Activated CD4-positive, CD25-positive, alpha-beta regulatory T cell treated with anti-CD3 and anti-CD28 coated beads, Interleukin-2, amount 50 U/mL, for 16 hours (primary cell): Measurements from ENCODE around the gene PLCH1.

ENCODE experiments used
- DNase-seq: peaks from one replicate; pipeline ENCODE4 v3.0.0-alpha.2; 2020; ENCODE audit warnings: low read depth, low spot score

PLCH1 gene

DNA sequence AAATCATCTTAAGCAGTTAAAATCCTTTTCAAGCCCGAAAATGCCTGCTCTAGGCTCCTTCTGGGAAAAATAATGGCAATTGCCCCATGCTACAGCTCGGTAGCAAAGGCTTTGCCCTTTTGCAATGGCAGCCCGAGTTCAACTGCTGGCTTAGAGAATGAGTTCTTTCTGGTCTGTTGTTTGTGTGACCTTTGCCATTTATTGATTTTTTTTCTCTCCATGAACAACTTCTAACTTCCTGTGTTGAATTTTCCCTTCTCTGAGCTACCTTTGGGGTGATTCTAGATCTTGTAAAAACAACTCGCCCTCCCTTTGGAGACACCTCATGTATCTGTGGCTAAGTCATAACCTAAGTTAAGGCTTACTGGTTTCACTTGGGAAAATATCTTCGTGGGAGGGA, 139.3 kb downstream of the PLCH1 start:
- no peak for DNase-seq

DNA sequence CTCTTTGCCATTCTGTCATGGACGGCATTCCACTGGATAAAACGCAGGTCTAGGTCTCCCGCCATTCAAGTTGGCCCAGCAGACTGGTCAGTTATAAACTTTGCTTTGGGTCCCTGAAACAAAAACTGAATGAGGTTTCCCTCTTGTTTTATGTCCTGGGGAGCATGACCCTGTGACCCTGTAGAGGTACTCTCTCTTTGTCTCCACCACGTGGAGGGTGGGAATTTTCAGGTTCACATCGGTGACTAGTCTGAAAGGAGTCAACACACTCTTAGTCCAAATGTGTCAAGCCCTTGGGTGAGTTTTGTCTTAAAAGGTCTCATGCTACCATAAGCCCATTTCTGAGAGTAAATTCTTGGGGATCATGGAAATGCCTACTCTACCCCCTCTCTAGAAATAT, 139.9 kb downstream of the PLCH1 start:
- no peak for DNase-seq

DNA sequence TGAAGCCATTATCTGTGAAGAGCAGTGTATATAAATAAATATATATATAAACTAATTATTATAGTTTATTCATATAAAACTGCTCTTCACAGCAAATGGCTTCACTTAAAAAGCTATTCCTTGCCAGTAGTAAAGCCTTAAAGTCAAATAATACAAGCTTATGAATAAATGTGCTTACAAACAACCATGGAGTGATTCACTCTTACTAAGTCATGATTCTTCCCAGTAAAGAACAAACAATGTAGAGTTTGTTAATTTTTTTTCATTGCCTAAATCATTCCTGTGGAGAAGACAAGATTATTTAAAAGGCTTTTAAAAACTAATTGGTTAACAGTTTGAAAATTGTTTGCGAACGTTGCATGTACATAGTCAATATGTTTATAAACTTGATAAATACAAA, 140.7 kb downstream of the PLCH1 start:
- no peak for DNase-seq

- DNase-seq, result no peak
Observed at GRCh38 chr3:155603302-155603701, 141.6 kb downstream of the PLCH1 start.

DNA sequence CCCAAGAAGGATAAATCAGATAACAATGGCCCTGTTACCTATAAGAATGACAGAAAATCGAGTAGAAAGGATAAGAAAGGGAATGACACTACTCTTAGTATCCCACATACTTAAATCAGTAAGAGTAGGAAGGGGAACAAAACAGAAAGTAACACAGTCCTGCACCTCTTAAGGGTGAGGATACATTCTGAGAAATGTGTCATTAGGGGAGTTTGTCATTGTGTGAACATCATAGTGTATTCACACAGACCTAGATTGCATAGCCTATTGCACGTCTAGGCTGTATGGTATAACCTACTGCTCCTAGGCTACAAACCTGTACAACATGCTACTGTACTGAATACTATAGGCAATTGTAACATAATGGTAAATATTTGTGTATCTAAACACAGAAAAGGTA, 142.6 kb downstream of the PLCH1 start:
- DNase-seq, result no peak

- no peak for DNase-seq
Observed at GRCh38 chr3:155598671-155599070, 146.2 kb downstream of the PLCH1 start.

DNA sequence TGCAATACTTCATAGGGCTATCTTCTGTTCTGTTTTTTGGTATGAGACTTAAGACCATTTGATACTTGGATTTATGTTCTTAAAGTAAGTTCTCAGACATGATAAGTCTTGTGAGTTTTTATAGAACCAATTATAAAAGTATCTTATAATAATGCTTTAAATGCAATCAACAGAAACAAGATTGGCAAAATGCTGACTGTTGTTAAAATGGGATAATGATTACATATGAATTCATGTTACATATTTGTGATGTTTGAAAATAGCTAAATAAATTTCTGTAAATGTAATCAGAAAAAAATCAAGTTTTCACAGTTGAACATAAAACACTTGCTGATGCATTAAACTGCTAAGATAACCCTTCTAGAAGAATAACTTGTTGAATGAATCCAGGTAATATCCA, 148.3 kb downstream of the PLCH1 start:
- no peak for DNase-seq

DNA sequence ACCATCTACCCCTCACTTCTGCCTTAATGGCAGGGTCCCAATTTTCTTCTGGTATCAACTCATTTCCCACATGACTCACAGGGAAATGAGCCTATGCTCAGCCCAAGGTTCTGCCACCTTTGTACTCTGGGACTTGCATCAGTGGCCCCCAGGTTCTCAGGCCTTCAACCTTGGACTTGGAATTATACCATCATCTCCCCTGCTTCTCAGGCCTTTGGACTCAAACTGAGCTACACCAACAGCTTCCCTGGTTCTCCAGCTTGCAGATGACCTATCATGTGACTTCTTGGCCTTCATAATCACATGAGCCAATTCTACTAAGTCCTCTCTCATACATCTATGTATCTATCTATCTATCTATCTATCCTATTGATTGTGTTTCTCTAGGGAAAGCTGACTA, 149.5 kb downstream of the PLCH1 start:
- DNase-seq, result no peak

DNA sequence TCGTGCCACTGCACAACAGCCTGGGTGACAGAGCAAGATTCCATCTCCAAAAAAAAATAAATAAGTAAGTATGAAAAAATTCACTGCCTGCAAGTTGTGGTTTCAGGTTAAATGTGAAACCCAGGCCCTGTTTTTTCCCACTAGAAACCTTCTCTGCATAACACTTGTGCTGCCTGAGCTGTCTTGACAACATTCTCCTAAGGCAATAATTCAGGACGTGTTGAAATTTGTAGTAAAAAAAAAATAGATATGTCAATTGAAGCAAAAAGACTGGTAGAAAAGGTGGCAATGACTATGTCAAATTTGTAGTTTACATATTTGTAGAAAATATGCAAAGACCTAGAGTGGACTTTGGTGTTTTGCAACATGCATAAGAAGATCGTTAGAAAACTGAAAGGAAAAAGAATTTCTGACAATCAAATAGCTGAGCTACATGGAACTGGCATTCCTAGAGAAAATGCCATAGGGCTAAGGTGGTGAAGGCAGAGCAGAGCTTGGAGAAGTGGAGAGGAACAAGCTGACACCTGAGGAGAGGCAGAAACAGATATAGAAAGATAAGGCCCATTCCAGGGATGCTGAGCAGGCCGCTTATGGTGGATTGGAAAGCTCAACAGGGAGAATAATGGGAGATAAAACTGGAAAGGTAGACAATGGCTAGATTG, 150.2 kb downstream of the PLCH1 start:
- no peak for DNase-seq

GRCh38 chr3:155587581-155587980, 157.3 kb downstream of the PLCH1 start:
- no peak for DNase-seq

DNA sequence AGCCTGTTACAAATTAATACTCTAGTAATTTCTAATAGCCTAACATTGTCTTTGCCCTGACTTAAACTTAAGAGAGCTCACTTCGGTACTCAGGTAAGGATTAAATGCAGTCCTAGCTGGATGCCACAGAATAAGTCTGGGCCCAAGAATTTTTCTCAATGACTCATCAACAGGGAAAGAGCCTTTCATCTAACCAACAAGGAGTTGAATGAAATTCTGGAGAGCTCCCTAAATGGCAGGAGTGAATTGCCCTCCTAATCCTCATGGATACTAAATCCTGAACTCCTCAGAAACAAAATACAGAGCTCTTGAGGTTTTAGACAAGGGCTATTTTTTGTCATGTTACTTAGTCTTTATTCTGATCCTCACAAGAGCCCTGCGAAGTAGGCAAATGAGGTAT, 159.5 kb downstream of the PLCH1 start:
- DNase-seq, result no peak

GRCh38 chr3:155581579-155581978, 163.3 kb downstream of the PLCH1 start:
- DNase-seq, result no peak

GRCh38 chr3:155572085-155572484, 172.8 kb downstream of the PLCH1 start:
- no peak for DNase-seq

- DNase-seq, result no peak
Observed at GRCh38 chr3:155568295-155568694, 176.6 kb downstream of the PLCH1 start.

GRCh38 chr3:155560594-155560993, 184.3 kb downstream of the PLCH1 start:
- no peak for DNase-seq

DNA sequence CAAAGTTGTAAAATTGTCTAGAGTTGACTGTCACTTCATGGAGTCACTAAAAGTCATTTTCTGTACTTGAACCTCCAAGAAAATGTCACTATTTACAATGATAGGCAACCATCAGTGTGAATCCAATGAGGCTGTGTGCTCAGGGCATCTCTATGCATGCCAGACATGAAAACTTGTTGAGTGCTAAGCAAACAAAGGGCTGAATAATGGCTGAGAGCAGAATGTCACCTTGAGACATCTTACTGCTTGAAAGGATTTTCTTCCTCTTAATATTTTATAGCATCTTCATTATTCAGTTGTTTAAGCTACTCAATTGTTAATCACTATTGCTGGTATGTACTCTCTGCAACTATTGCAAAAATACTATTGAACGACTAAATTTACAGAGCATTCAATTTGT, 184.7 kb downstream of the PLCH1 start:
- DNase-seq, result no peak

DNA sequence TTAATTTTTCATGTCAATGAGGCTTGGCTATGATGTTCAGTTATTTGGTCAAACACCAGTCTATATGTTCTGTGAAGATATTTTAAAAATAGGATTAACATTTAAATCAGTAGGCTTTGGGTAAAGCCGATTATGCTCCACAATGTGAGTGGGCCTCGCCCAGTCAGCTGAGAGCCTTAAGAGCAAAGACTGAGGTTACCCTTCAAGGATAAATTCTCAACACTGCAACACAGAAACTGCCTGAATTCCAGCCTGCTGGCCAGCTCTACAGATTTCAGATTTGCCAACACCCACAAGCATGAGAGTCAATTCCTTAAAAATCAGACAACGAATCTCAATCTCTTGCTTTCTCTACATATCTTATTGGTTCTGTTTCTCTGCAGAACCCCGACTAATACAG, 188.3 kb downstream of the PLCH1 start:
- DNase-seq, result no peak

- DNase-seq, result no peak
Observed at GRCh38 chr3:155555479-155556060, 189.3 kb downstream of the PLCH1 start.

GRCh38 chr3:155554777-155555451, 190.0 kb downstream of the PLCH1 start:
- no peak for DNase-seq

- no peak for DNase-seq
Observed at GRCh38 chr3:155553780-155554179, 191.1 kb downstream of the PLCH1 start.

GRCh38 chr3:155553326-155553725, 191.5 kb downstream of the PLCH1 start:
- no peak for DNase-seq

- DNase-seq, result no peak
Observed at GRCh38 chr3:155550391-155550790, 194.5 kb downstream of the PLCH1 start.

DNA sequence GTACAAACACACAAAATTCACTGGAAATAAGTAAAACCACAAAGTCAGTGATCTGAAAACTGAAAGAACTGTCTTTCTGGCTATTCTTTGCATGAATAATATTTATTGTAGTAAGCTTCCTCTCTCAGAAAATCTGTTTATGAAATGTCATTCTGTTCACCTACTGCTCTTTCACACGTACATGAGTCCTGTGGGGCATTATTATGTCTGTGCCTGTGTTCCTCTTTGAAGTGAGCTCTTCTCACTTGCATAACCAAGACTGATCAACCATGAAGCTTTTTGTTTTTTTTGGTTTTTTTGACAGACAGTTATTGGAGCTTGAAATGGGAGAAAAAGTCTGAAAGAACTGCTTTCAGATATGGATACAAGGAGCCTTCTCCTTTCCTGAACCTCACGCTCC, 195.8 kb downstream of the PLCH1 start:
- no peak for DNase-seq
